Trophoblast cell (in vitro differentiated cells and primary cell): ENCODE measurements around the gene TCERG1L.
"Not testable (repeated sequence)": the region's sequence is repeated elsewhere in the genome, so short reads cannot be mapped to it uniquely, and the experiment has no call there.

Experiments used
- DNase-seq, 2 donors: peaks; one replicate each; pipeline ENCODE4 v3.0.0-alpha.2; 2016
- H2AFZ ChIP-seq: 2 replicates; pipeline ENCODE4 v1.6.1; 2013; ENCODE audit warnings: low read length, moderate library complexity, mild to moderate bottlenecking; ENCODE audit not compliant: insufficient read depth, poor library complexity
- H2AK5ac ChIP-seq: 2 replicates; pipeline ENCODE4 v1.6.1; 2013; ENCODE audit warnings: mild to moderate bottlenecking, low read length
- H2BK120ac ChIP-seq: 2 replicates; pipeline ENCODE4 v1.6.1; 2013; ENCODE audit warnings: low read length, mild to moderate bottlenecking, moderate library complexity; ENCODE audit not compliant: insufficient read depth, poor library complexity
- H2BK12ac ChIP-seq: 2 replicates; pipeline ENCODE4 v1.6.1; 2013; ENCODE audit warnings: mild to moderate bottlenecking, low read length, moderate library complexity
- H2BK5ac ChIP-seq: 2 replicates; pipeline ENCODE4 v1.6.1; 2013; ENCODE audit warnings: low read length, low read depth, moderate library complexity, mild to moderate bottlenecking; ENCODE audit not compliant: poor library complexity
- H3K14ac ChIP-seq: 2 replicates; pipeline ENCODE4 v1.6.1; 2013; ENCODE audit warnings: mild to moderate bottlenecking, low read length
- H3K18ac ChIP-seq: 2 replicates; pipeline ENCODE4 v1.6.1; 2013; ENCODE audit warnings: mild to moderate bottlenecking, low read length
- H3K23ac ChIP-seq: 2 replicates; pipeline ENCODE4 v1.6.1; 2013; ENCODE audit warnings: low read length
- H3K27ac ChIP-seq: 2 replicates; pipeline ENCODE4 v1.5.1; 2013; ENCODE audit warnings: low read depth, mild to moderate bottlenecking, inconsistent platforms, low read length, moderate library complexity
- H3K27me3 ChIP-seq: 2 replicates; pipeline ENCODE4 v1.6.1; 2013; ENCODE audit warnings: inconsistent platforms, mild to moderate bottlenecking, low read length, moderate library complexity; ENCODE audit not compliant: insufficient read depth
- H3K36me3 ChIP-seq, 2 experiments: 1 replicate in 1 of 2; 2 replicates in 1 of 2; pipeline ENCODE4 v1.6.1; 2013; ENCODE audit warnings: low read length in 2 of 2, mild to moderate bottlenecking in 2 of 2, moderate library complexity in 1 of 2; ENCODE audit not compliant: insufficient read depth in 2 of 2, control insufficient read depth in 1 of 2
- H3K4ac ChIP-seq: 2 replicates; pipeline ENCODE4 v1.6.1; 2013; ENCODE audit warnings: low read depth, mild to moderate bottlenecking, low read length, moderate library complexity
- H3K4me1 ChIP-seq, 2 experiments: 1 replicate in 1 of 2; 2 replicates in 1 of 2; pipeline ENCODE4 v1.6.1; 2013; ENCODE audit warnings: low read length in 2 of 2, mild to moderate bottlenecking in 2 of 2, moderate library complexity in 1 of 2; ENCODE audit not compliant: insufficient read depth in 2 of 2, control insufficient read depth in 1 of 2
- H3K4me2 ChIP-seq: 2 replicates; pipeline ENCODE4 v1.6.1; 2013; ENCODE audit warnings: inconsistent platforms, mild to moderate bottlenecking, low read length, moderate library complexity
- H3K4me3 ChIP-seq: 2 replicates; pipeline ENCODE4 v1.5.1; 2013; ENCODE audit warnings: mild to moderate bottlenecking, low read depth, low read length, inconsistent platforms
- H3K79me1 ChIP-seq: one replicate; pipeline ENCODE4 v1.6.1; 2013; ENCODE audit warnings: low read length
- H3K79me2 ChIP-seq: 2 replicates; pipeline ENCODE4 v1.6.1; 2013; ENCODE audit warnings: low read length, mild to moderate bottlenecking; ENCODE audit not compliant: control insufficient read depth, insufficient read depth, poor library complexity
- H3K9ac ChIP-seq: 2 replicates; pipeline ENCODE4 v1.6.1; 2013; ENCODE audit warnings: mild to moderate bottlenecking, low read length
- H3K9me3 ChIP-seq: 2 replicates; pipeline ENCODE4 v1.6.1; 2013; ENCODE audit warnings: low read depth, mild to moderate bottlenecking, control low read depth, inconsistent platforms, low read length; ENCODE audit not compliant: insufficient read depth
- H4K12ac ChIP-seq: 2 replicates; pipeline ENCODE4 v1.6.1; 2013; ENCODE audit warnings: low read depth, mild to moderate bottlenecking, low read length, moderate library complexity
- H4K8ac ChIP-seq: 2 replicates; pipeline ENCODE4 v1.6.1; 2013; ENCODE audit warnings: low read depth, mild to moderate bottlenecking, low read length, moderate library complexity
- H4K91ac ChIP-seq: one replicate; pipeline ENCODE4 v1.6.1; 2013; ENCODE audit warnings: low read depth, mild to moderate bottlenecking, low read length, moderate library complexity
- WGBS: extraction: QIAGEN DNeasy Blood & Tissue Kit; methylation state at CpG from one replicate; pipeline ENCODE4 v1.1.7; 2013; ENCODE audit warnings: missing lambda C conversion rate; ENCODE audit not compliant: insufficient read length, insufficient coverage; ENCODE audit errors: extremely low coverage; 5-methylcytosine and 5-hydroxymethylcytosine counted together

The TCERG1L gene

GRCh38 chr10:131155218-131155875, 156.2 kb downstream of the TCERG1L start:
- no peak overlapping the region for H3K4me2 ChIP-seq
- no peak for DNase-seq
- H3K79me2 ChIP-seq: no peaks in the 10 kb centered on the region
- no peak overlapping the region for H2AK5ac ChIP-seq
- H3K23ac ChIP-seq: no peak overlapping the region
- H3K9me3 ChIP-seq: peaks cover 4% of the 10 kb centered on the region
- H3K36me3 ChIP-seq: peaks cover 3 to 5% of the 10 kb centered on the region in 2 experiments
- peaks cover 2% of the 10 kb centered on the region in 2 experiments for H3K4me1 ChIP-seq
- H3K14ac ChIP-seq: no peak overlapping the region
- no peak overlapping the region for H3K4ac ChIP-seq
- H3K27ac ChIP-seq: no peak overlapping the region
- no peak overlapping the region for H4K12ac ChIP-seq
- H2AFZ ChIP-seq: no peak overlapping the region
- H2BK5ac ChIP-seq: no peak overlapping the region
- H4K8ac ChIP-seq: no peak overlapping the region
- H3K4me3 ChIP-seq: no peak overlapping the region
- H3K9ac ChIP-seq: no peak overlapping the region
- no peak overlapping the region for H2BK120ac ChIP-seq
- H3K18ac ChIP-seq: no peak overlapping the region
- no peak overlapping the region for H2BK12ac ChIP-seq
- WGBS: no CpG with 5 or more reads among the region's 18 CpGs
- H4K91ac ChIP-seq: no peak overlapping the region
- H3K27me3 ChIP-seq: no peaks in the 10 kb centered on the region
- H3K79me1 ChIP-seq: peaks cover 3% of the 10 kb centered on the region

DNA sequence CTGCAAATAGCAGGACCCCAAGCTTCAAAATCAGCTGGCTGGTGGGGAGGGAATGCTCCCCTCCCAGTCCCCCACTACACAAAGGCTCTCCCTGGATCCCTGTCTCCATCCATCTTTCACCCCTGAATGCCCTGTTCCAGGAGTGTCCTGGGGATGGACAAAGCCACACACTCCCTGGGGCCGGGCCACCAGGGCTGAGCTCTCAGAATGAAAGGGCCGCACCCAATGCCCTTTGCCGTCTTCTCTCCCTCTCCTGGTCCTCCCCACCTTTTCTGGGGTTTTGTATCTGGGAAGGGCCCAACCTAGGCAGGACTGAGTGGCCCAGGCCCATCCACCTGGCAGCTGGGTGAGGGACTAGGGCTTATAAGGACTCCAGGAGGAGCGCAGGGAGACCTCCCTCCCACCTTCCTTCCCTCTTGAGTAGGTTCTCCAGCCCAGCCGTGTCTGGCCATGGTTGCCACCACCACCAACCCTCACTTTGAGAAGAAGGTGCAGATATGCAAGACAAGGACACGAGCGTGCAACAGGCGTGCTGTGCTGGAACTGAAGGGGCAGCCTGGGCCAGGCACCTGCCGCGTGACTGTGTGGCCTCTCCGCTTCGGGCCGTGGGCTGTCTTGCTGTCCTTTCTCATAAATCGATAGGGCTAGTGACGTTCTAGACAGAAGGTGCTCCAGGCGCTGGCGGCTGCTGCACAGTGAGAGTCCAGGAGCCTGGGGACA, 157.1 kb downstream of the TCERG1L start:
- no peak overlapping the region for H3K23ac ChIP-seq
- no peak overlapping the region for H2BK5ac ChIP-seq
- no peak overlapping the region for H4K91ac ChIP-seq
- H3K4me3 ChIP-seq: no peak overlapping the region
- no peaks in the 10 kb centered on the region for H3K27me3 ChIP-seq
- H2AFZ ChIP-seq: no peak overlapping the region
- no peaks in the 10 kb centered on the region for H3K79me2 ChIP-seq
- H2AK5ac ChIP-seq: no peak overlapping the region
- no peak for DNase-seq
- no peak overlapping the region for H3K4me2 ChIP-seq
- no peak overlapping the region for H3K27ac ChIP-seq
- H4K8ac ChIP-seq: no peak overlapping the region
- H3K4ac ChIP-seq: no peak overlapping the region
- H3K36me3 ChIP-seq: peaks cover 3 to 5% of the 10 kb centered on the region in 2 experiments
- no CpG with 5 or more reads among the region's 17 CpGs for WGBS
- H2BK120ac ChIP-seq: no peak overlapping the region
- H4K12ac ChIP-seq: no peak overlapping the region
- H3K18ac ChIP-seq: no peak overlapping the region
- peaks cover 3% of the 10 kb centered on the region for H3K79me1 ChIP-seq
- peaks cover 4% of the 10 kb centered on the region for H3K9me3 ChIP-seq
- H3K14ac ChIP-seq: no peak overlapping the region
- H2BK12ac ChIP-seq: no peak overlapping the region
- H3K9ac ChIP-seq: no peak overlapping the region
- peaks cover 2% of the 10 kb centered on the region in 2 experiments for H3K4me1 ChIP-seq

DNA sequence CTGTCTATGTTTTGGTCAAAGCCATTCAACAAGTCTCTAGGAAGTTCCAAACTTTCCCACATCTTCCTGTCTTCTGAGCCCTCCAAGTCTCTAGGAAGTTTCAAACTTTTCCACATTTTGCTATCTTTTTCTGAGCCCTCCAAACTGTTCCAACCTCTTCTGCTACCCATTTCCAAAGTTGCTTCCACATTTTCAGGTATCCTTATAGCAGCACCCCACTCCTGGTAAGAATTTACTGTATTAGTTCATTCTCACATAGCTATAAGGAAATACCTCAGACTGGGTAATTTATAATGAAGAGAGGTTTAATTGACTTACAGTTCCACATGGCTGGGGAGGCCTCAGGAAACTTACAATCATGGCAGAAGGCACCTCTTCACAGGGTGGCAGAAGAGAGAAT, 159.1 kb downstream of the TCERG1L start:
- H3K36me3 ChIP-seq, H3K18ac ChIP-seq, H2BK12ac ChIP-seq, H3K4me2 ChIP-seq, H3K9me3 ChIP-seq, H3K23ac ChIP-seq, H3K79me1 ChIP-seq, H3K27me3 ChIP-seq, H4K8ac ChIP-seq, H3K4me1 ChIP-seq, H3K4me3 ChIP-seq, H3K4ac ChIP-seq, H3K27ac ChIP-seq, H3K14ac ChIP-seq, H3K79me2 ChIP-seq, H4K12ac ChIP-seq, H2AK5ac ChIP-seq, H2AFZ ChIP-seq, H2BK120ac ChIP-seq, H4K91ac ChIP-seq, H2BK5ac ChIP-seq, DNase-seq, H3K9ac ChIP-seq: not testable (repeated sequence)

DNA sequence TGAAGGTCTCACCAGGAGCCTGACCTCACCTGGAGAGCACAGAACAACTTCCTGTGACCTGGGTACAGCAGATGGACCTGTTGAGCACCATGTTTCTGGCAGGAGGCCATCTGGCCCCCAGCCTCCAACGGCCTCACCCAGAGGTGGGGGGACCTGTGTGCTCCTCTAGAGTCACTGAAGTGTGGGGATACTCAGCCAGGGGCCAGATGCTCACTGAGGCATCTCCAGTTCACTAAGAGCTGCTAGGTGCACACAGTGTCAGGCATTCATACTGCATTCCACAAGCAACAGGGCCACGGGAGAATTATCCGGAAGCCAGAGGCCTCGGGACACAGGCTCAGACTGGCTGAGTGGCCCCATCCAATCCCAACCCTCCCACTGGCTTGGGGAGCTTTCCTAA, 161.4 kb downstream of the TCERG1L start:
- H3K4me1 ChIP-seq: no peaks in the 10 kb centered on the region

More for the DNA sequence above, 161.4 kb downstream of the TCERG1L start:
- no peak overlapping the region for H2BK5ac ChIP-seq
- no peaks in the 10 kb centered on the region for H3K27me3 ChIP-seq
- no peak overlapping the region for H2AFZ ChIP-seq
- no peak overlapping the region for H4K91ac ChIP-seq
- H2BK12ac ChIP-seq: no peak overlapping the region
- WGBS: no CpG with 5 or more reads among the region's 4 CpGs
- H3K27ac ChIP-seq: no peak overlapping the region
- H3K79me2 ChIP-seq: no peaks in the 10 kb centered on the region
- no peak overlapping the region for H3K4me2 ChIP-seq
- no peak overlapping the region for H3K14ac ChIP-seq
- H3K4me3 ChIP-seq: no peak overlapping the region
- H3K9me3 ChIP-seq: peaks cover 4% of the 10 kb centered on the region
- DNase-seq: no peak
- no peak overlapping the region for H4K8ac ChIP-seq
- no peak overlapping the region for H3K9ac ChIP-seq
- H2BK120ac ChIP-seq: no peak overlapping the region
- H3K36me3 ChIP-seq: peaks cover 3% of the 10 kb centered on the region in 2 experiments
- no peak overlapping the region for H4K12ac ChIP-seq
- no peak overlapping the region for H3K18ac ChIP-seq
- H3K23ac ChIP-seq: no peak overlapping the region
- no peak overlapping the region for H2AK5ac ChIP-seq
- no peaks in the 10 kb centered on the region for H3K79me1 ChIP-seq
- H3K4ac ChIP-seq: no peak overlapping the region
